Neural cell (in vitro differentiated cells): ENCODE data around the gene ICAM2.

ENCODE experiments used
- EZH2 ChIP-seq: fragments of 200-600, 300-800 bp; shearing (Covaris generic), sonication (generic); IDR thresholded peaks from 2 replicates; pipeline ENCODE4 v1.6.1; 2014; ENCODE audit warnings: antibody characterized with exemption, low read length, borderline replicate concordance, mild to moderate bottlenecking; ENCODE audit not compliant: insufficient read depth, poor library complexity, severe bottlenecking
- POLR2AphosphoS5 ChIP-seq: IDR thresholded peaks from 2 replicates; pipeline ENCODE4 v1.6.1; 2012
- SMC3 ChIP-seq: fragments of 450-650 bp; conservative IDR thresholded peaks from 2 replicates; pipeline ENCODE4 v1.6.1; 2014; ENCODE audit warnings: antibody characterized with exemption, mild to moderate bottlenecking, moderate library complexity; ENCODE audit not compliant: poor library complexity
- TF ChIP-seq, protein P1 (sequence below): fragments of 450-650 bp; IDR thresholded peaks from 2 replicates; pipeline ENCODE4 v1.5.1; 2014; ENCODE audit warnings: antibody characterized with exemption, mild to moderate bottlenecking, moderate library complexity; ENCODE audit not compliant: poor library complexity, severe bottlenecking
- TF ChIP-seq, protein P2 (sequence below): IDR thresholded peaks from 2 replicates; pipeline ENCODE4 v1.6.1; 2012; ENCODE audit warnings: borderline replicate concordance

GRCh38 chr17:64057701-64058263 lies 37.3 kb upstream of the ICAM2 start:
- TF ChIP-seq POLR2AphosphoS5 (no peak), EZH2 (no peak), SMC3 (no peak)
- TF ChIP-seq, protein P1, sequence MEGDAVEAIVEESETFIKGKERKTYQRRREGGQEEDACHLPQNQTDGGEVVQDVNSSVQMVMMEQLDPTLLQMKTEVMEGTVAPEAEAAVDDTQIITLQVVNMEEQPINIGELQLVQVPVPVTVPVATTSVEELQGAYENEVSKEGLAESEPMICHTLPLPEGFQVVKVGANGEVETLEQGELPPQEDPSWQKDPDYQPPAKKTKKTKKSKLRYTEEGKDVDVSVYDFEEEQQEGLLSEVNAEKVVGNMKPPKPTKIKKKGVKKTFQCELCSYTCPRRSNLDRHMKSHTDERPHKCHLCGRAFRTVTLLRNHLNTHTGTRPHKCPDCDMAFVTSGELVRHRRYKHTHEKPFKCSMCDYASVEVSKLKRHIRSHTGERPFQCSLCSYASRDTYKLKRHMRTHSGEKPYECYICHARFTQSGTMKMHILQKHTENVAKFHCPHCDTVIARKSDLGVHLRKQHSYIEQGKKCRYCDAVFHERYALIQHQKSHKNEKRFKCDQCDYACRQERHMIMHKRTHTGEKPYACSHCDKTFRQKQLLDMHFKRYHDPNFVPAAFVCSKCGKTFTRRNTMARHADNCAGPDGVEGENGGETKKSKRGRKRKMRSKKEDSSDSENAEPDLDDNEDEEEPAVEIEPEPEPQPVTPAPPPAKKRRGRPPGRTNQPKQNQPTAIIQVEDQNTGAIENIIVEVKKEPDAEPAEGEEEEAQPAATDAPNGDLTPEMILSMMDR: no peak
- TF ChIP-seq, protein P2, sequence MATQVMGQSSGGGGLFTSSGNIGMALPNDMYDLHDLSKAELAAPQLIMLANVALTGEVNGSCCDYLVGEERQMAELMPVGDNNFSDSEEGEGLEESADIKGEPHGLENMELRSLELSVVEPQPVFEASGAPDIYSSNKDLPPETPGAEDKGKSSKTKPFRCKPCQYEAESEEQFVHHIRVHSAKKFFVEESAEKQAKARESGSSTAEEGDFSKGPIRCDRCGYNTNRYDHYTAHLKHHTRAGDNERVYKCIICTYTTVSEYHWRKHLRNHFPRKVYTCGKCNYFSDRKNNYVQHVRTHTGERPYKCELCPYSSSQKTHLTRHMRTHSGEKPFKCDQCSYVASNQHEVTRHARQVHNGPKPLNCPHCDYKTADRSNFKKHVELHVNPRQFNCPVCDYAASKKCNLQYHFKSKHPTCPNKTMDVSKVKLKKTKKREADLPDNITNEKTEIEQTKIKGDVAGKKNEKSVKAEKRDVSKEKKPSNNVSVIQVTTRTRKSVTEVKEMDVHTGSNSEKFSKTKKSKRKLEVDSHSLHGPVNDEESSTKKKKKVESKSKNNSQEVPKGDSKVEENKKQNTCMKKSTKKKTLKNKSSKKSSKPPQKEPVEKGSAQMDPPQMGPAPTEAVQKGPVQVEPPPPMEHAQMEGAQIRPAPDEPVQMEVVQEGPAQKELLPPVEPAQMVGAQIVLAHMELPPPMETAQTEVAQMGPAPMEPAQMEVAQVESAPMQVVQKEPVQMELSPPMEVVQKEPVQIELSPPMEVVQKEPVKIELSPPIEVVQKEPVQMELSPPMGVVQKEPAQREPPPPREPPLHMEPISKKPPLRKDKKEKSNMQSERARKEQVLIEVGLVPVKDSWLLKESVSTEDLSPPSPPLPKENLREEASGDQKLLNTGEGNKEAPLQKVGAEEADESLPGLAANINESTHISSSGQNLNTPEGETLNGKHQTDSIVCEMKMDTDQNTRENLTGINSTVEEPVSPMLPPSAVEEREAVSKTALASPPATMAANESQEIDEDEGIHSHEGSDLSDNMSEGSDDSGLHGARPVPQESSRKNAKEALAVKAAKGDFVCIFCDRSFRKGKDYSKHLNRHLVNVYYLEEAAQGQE: no peak
